GM21381 (cell line): ENCODE data around the gene ZYX.
A peak's percentile ranks its signal among the peaks of the same experiment; 100 is the strongest.

Source experiments
- ATAC-seq: cut with Tn5 transposase; IDR thresholded peaks from one replicate; pipeline ENCODE4 v1.9.1; 2021; ENCODE audit warnings: mild to moderate bottlenecking, moderate library complexity; ENCODE audit not compliant: unreplicated experiment

Gene ZYX

GRCh38 chr7:143362131-143363015 lies 18.8 kb upstream of the ZYX start, which contains the start of gene FAM131B:
Gene FAM131B, minus strand, starts transcription at chr7:143362713. Its CDS starts 110 bp downstream, at chr7:143362603.
- peak; percentile 47 for ATAC-seq

GRCh38 chr7:143363016-143363937 lies 17.9 kb upstream of the ZYX start:
- ATAC-seq: no peak

GRCh38 chr7:143367972-143368371 lies 13.2 kb upstream of the ZYX start:
- ATAC-seq: no peak

GRCh38 chr7:143368387-143368786 lies 12.8 kb upstream of the ZYX start:
- ATAC-seq: no peak

GRCh38 chr7:143369678-143370651 lies 11.2 kb upstream of the ZYX start:
- ATAC-seq: no peak

- no peak for ATAC-seq
Measured at GRCh38 chr7:143372070-143372469, 9.1 kb upstream of the ZYX start.

GRCh38 chr7:143373255-143373794 lies 7.8 kb upstream of the ZYX start:
- no peak for ATAC-seq

- ATAC-seq: no peak
Measured at GRCh38 chr7:143374561-143374960, 6.6 kb upstream of the ZYX start.

- no peak for ATAC-seq
Measured at GRCh38 chr7:143375298-143376034, 5.7 kb upstream of the ZYX start.

GRCh38 chr7:143376396-143376795 lies 4.7 kb upstream of the ZYX start:
- ATAC-seq: no peak

- ATAC-seq: peak; percentile 8
Measured at GRCh38 chr7:143379611-143380259, 1.4 kb upstream of the ZYX start.

GRCh38 chr7:143380260-143380645 lies 892 bp upstream of the ZYX start:
- peak; percentile 56 for ATAC-seq

GRCh38 chr7:143381427-143382125 lies 431 bp downstream of the ZYX start:
- peak; percentile 12 for ATAC-seq

GRCh38 chr7:143382126-143382790 lies 1.1 kb downstream of the ZYX start:
- no peak for ATAC-seq

- no peak for ATAC-seq
Measured at GRCh38 chr7:143382791-143383641, 1.9 kb downstream of the ZYX start.

GRCh38 chr7:143383642-143383957 lies 2.5 kb downstream of the ZYX start:
- no peak for ATAC-seq

- no peak for ATAC-seq
Measured at GRCh38 chr7:143384148-143384547, 3.0 kb downstream of the ZYX start.
